Measurements from ENCODE around the gene NUF2. TPM values are rescaled to one million over a fixed set of nuclear protein-coding genes. Genes with fewer than 3 reads are reported as not detected.
"Not testable (repeated sequence)": the region's sequence is repeated elsewhere in the genome, so short reads cannot be mapped to it uniquely, and the experiment has no call there.

Gene NUF2
- total RNA-seq, 1 donor from 2014 or later, result 2.2 TPM

- no peak overlapping the region for H3K27ac Mint-ChIP-seq (ENCODE audit: unreplicated experiment)
- H3K9me3 Mint-ChIP-seq (ENCODE audit: unreplicated experiment), result peaks cover 13% of the 10 kb centered on the region
- no peaks in the 10 kb centered on the region for H3K4me1 ChIP-seq (ENCODE audit: insufficient read depth, low read length)
- no peaks in the 10 kb centered on the region for H3K36me3 Mint-ChIP-seq (ENCODE audit: low read depth, unreplicated experiment)
- no peaks in the 10 kb centered on the region for H4K20me1 ChIP-seq (ENCODE audit: insufficient read depth, low read length)
- no peak overlapping the region for H3K4me3 Mint-ChIP-seq (ENCODE audit: unreplicated experiment)
- no peak for DNase-seq (ENCODE audit: low read depth)
- TF ChIP-seq EZH2 (IDR thresholded peaks at IDR 0.05; ENCODE audit: insufficient read depth, low read length), result no peak
- TF ChIP-seq CTCF (IDR thresholded peaks at IDR 0.05; ENCODE audit: insufficient read depth, low read depth, low read length), result no peak
- H2AFZ ChIP-seq (ENCODE audit: low read depth, low read length), result no peak overlapping the region
- no peak for FAIRE-seq
- no peak overlapping the region for H3K4me3 ChIP-seq (ENCODE audit: insufficient read depth, low read depth, low read length)
- H3K4me1 Mint-ChIP-seq (ENCODE audit: low read depth, unreplicated experiment), result peaks cover 4% of the 10 kb centered on the region
- H3K4me2 ChIP-seq (ENCODE audit: low read length), result no peak overlapping the region
- no peak overlapping the region for H3K9ac ChIP-seq (ENCODE audit: low read length)
- no peaks in the 10 kb centered on the region for H3K36me3 ChIP-seq (ENCODE audit: insufficient read depth, low read length)
- H3K27me3 ChIP-seq (ENCODE audit: insufficient read depth, low read length), result no peaks in the 10 kb centered on the region
- no peaks in the 10 kb centered on the region for H3K9me3 ChIP-seq (ENCODE audit: insufficient read depth, low read depth, low read length)
- H3K27me3 Mint-ChIP-seq (ENCODE audit: low read depth, unreplicated experiment), result no peaks in the 10 kb centered on the region
- no peak overlapping the region for H3K27ac ChIP-seq (ENCODE audit: low read depth, low read length)
- no peaks in the 10 kb centered on the region for H3K79me2 ChIP-seq (ENCODE audit: insufficient read depth, low read length)
Observed at GRCh38 chr1:163278602-163279001, 43.2 kb upstream of the NUF2 start.

GRCh38 chr1:163284867-163285266 is 36.9 kb upstream of the NUF2 start:
- H3K36me3 Mint-ChIP-seq (ENCODE audit: low read depth, unreplicated experiment), result not testable (repeated sequence)

GRCh38 chr1:163290025-163290640 is 31.6 kb upstream of the NUF2 start:
- Mint-ChIP-seq H3K36me3 (ENCODE audit: low read depth, unreplicated experiment) (peaks cover 8% of the 10 kb centered on the region), H3K4me3 (ENCODE audit: unreplicated experiment) (no peak overlapping the region), H3K27ac (ENCODE audit: unreplicated experiment) (no peak overlapping the region), H3K4me1 (ENCODE audit: low read depth, unreplicated experiment) (no peaks in the 10 kb centered on the region), H3K9me3 (ENCODE audit: unreplicated experiment) (peaks cover 4% of the 10 kb centered on the region), H3K27me3 (ENCODE audit: low read depth, unreplicated experiment) (no peaks in the 10 kb centered on the region)
- Histone ChIP-seq H2AFZ (ENCODE audit: low read depth, low read length) (no peak overlapping the region), H3K4me2 (ENCODE audit: low read length) (no peak overlapping the region), H3K27ac (ENCODE audit: low read depth, low read length) (no peak overlapping the region), H4K20me1 (ENCODE audit: insufficient read depth, low read length) (no peaks in the 10 kb centered on the region), H3K9ac (ENCODE audit: low read length) (no peak overlapping the region), H3K9me3 (ENCODE audit: insufficient read depth, low read depth, low read length) (no peaks in the 10 kb centered on the region), H3K4me1 (ENCODE audit: insufficient read depth, low read length) (no peaks in the 10 kb centered on the region), H3K4me3 (ENCODE audit: insufficient read depth, low read depth, low read length) (no peak overlapping the region), H3K36me3 (ENCODE audit: insufficient read depth, low read length) (no peaks in the 10 kb centered on the region), H3K79me2 (ENCODE audit: insufficient read depth, low read length) (no peaks in the 10 kb centered on the region), H3K27me3 (ENCODE audit: insufficient read depth, low read length) (no peaks in the 10 kb centered on the region)
- no peak for FAIRE-seq
- TF ChIP-seq CTCF (IDR thresholded peaks at IDR 0.05; ENCODE audit: insufficient read depth, low read depth, low read length) (no peak), EZH2 (IDR thresholded peaks at IDR 0.05; ENCODE audit: insufficient read depth, low read length) (no peak)
- no peak for DNase-seq (ENCODE audit: low read depth)

More at GRCh38 chr1:163284867-163285266, 36.9 kb upstream of the NUF2 start:
- not testable (repeated sequence) for H3K27me3 ChIP-seq (ENCODE audit: insufficient read depth, low read length); H3K79me2 ChIP-seq (ENCODE audit: insufficient read depth, low read length); H3K27ac ChIP-seq (ENCODE audit: low read depth, low read length); H3K4me3 Mint-ChIP-seq (ENCODE audit: unreplicated experiment); H3K27me3 Mint-ChIP-seq (ENCODE audit: low read depth, unreplicated experiment); H3K4me1 ChIP-seq (ENCODE audit: insufficient read depth, low read length); H3K9ac ChIP-seq (ENCODE audit: low read length); FAIRE-seq; H3K9me3 Mint-ChIP-seq (ENCODE audit: unreplicated experiment); H3K4me2 ChIP-seq (ENCODE audit: low read length); H3K9me3 ChIP-seq (ENCODE audit: insufficient read depth, low read depth, low read length); H3K4me3 ChIP-seq (ENCODE audit: insufficient read depth, low read depth, low read length); H3K27ac Mint-ChIP-seq (ENCODE audit: unreplicated experiment); H2AFZ ChIP-seq (ENCODE audit: low read depth, low read length); DNase-seq (ENCODE audit: low read depth); H3K4me1 Mint-ChIP-seq (ENCODE audit: low read depth, unreplicated experiment); H3K36me3 ChIP-seq (ENCODE audit: insufficient read depth, low read length); H4K20me1 ChIP-seq (ENCODE audit: insufficient read depth, low read length)
